HEK293 (cell line): ENCODE data around the gene RFNG.
"Not testable (repeated sequence)": the region's sequence is repeated elsewhere in the genome, so short reads cannot be mapped to it uniquely, and the experiment has no call there.

Experiments used
- CTCF ChIA-PET: fragments of 350-600 bp; formaldehyde crosslinking; extraction: SDS; loops from one replicate; lab custom pipeline; 2021; ENCODE audit warnings: antibody characterized with exemption; lab: Yijun Ruan, JAX
- POLR2A ChIA-PET: fragments of 300-600 bp; formaldehyde crosslinking; extraction: SDS; loops from one replicate; lab custom pipeline; 2020; ENCODE audit warnings: antibody characterized with exemption, inconsistent platforms; lab: Yijun Ruan, JAX
- H3K27ac ChIP-seq: fragments of 200-500 bp; sonication (Bioruptor generic); 2 replicates; pipeline ENCODE4 v1.5.1; 2014; ENCODE audit warnings: low read depth, low read length, control low read depth, inconsistent platforms; ENCODE audit errors: extremely low read depth
- H3K36me3 ChIP-seq, 2 experiments: fragments of 200-500 bp in 1 of 2; sonication (Bioruptor generic) in 1 of 2; 1 replicate in 1 of 2; 2 replicates in 1 of 2; pipeline ENCODE4 v1.5.1; 2014 to 2017; ENCODE audit warnings: inconsistent platforms in 2 of 2, low read length in 2 of 2; ENCODE audit not compliant: control insufficient read depth in 2 of 2, insufficient read depth in 1 of 2
- H3K4me1 ChIP-seq: fragments of 200-500 bp; sonication (Bioruptor generic); 2 replicates; pipeline ENCODE4 v1.5.1; 2014; ENCODE audit warnings: mild to moderate bottlenecking, low read length, inconsistent platforms; ENCODE audit not compliant: control insufficient read depth, insufficient read depth
- H3K4me3 ChIP-seq: 2 replicates; pipeline ENCODE4 v1.5.1; 2011; ENCODE audit warnings: low read depth, mild to moderate bottlenecking, control low read depth, low read length, moderate library complexity
- H3K9me3 ChIP-seq: fragments of 200-500 bp; sonication (Bioruptor generic); 2 replicates; pipeline ENCODE4 v1.5.1; 2014; ENCODE audit warnings: low read depth, low read length, inconsistent platforms; ENCODE audit not compliant: control insufficient read depth, insufficient read depth
- ATF2 ChIP-seq: fragments of 450-650 bp; formaldehyde crosslinking; IDR thresholded peaks from 2 replicates; pipeline ENCODE4 v1.5.1; 2016; ENCODE audit warnings: missing biosample characterization, missing genetic modification characterization, low read depth
- CTCF ChIP-seq: fragments of 450-650 bp; formaldehyde crosslinking; IDR thresholded peaks from 2 replicates; pipeline ENCODE4 v1.5.1; 2016; ENCODE audit warnings: missing biosample characterization, missing genetic modification characterization
- GFI1B ChIP-seq: fragments of 450-650 bp; formaldehyde crosslinking; IDR thresholded peaks from 2 replicates; pipeline ENCODE4 v1.5.1; 2016; ENCODE audit warnings: missing biosample characterization, missing genetic modification characterization
- HOXA7 ChIP-seq: sonication (generic); formaldehyde crosslinking; IDR thresholded peaks from 2 replicates; pipeline ENCODE4 v1.8.1; 2022; ENCODE audit warnings: missing genetic modification reagents, borderline replicate concordance
- PBX3 ChIP-seq: sonication (generic); formaldehyde crosslinking; IDR thresholded peaks from 2 replicates; pipeline ENCODE4 v1.8.1; 2022; ENCODE audit warnings: mild to moderate bottlenecking, moderate library complexity, missing genetic modification reagents
- YY2 ChIP-seq: fragments of 450-650 bp; formaldehyde crosslinking; IDR thresholded peaks from 2 replicates; pipeline ENCODE4 v1.5.1; 2016; ENCODE audit warnings: missing biosample characterization, missing genetic modification characterization
- ZFP3 ChIP-seq: fragments of 450-650 bp; formaldehyde crosslinking; IDR thresholded peaks from 2 replicates; pipeline ENCODE4 v1.5.1; 2016; ENCODE audit warnings: low read depth, missing biosample characterization, missing genetic modification characterization
- ZFP37 ChIP-seq: fragments of 450-650 bp; formaldehyde crosslinking; IDR thresholded peaks from 2 replicates; pipeline ENCODE4 v1.5.1; 2016; ENCODE audit warnings: missing biosample characterization, missing genetic modification characterization
- ZNF121 ChIP-seq: fragments of 450-650 bp; formaldehyde crosslinking; IDR thresholded peaks from 2 replicates; pipeline ENCODE4 v1.5.1; 2016; ENCODE audit warnings: missing biosample characterization, missing genetic modification characterization
- ZNF155 ChIP-seq: fragments of 450-650 bp; formaldehyde crosslinking; IDR thresholded peaks from 2 replicates; pipeline ENCODE4 v1.5.1; 2016; ENCODE audit warnings: missing biosample characterization, missing genetic modification characterization
- ZNF266 ChIP-seq: fragments of 450-650 bp; formaldehyde crosslinking; IDR thresholded peaks from 2 replicates; pipeline ENCODE4 v1.5.1; 2016; ENCODE audit warnings: missing biosample characterization, missing genetic modification characterization, low read depth
- ZNF449 ChIP-seq: fragments of 450-650 bp; formaldehyde crosslinking; IDR thresholded peaks from 2 replicates; pipeline ENCODE4 v1.5.1; 2017; ENCODE audit warnings: missing biosample characterization, mild to moderate bottlenecking, missing genetic modification characterization, moderate library complexity
- ZNF48 ChIP-seq: fragments of 450-650 bp; formaldehyde crosslinking; IDR thresholded peaks from 2 replicates; pipeline ENCODE4 v1.5.1; 2016; ENCODE audit warnings: missing biosample characterization, missing genetic modification characterization
- ZNF600 ChIP-seq: fragments of 450-650 bp; formaldehyde crosslinking; IDR thresholded peaks from 2 replicates; pipeline ENCODE4 v1.5.1; 2016; ENCODE audit warnings: missing biosample characterization, missing genetic modification characterization
- ZNF621 ChIP-seq: fragments of 450-650 bp; formaldehyde crosslinking; IDR thresholded peaks from 2 replicates; pipeline ENCODE4 v1.5.1; 2017; ENCODE audit warnings: missing biosample characterization, missing genetic modification characterization
- TF ChIP-seq, protein P1 (sequence below): fragments of 450-650 bp; formaldehyde crosslinking; IDR thresholded peaks from 2 replicates; pipeline ENCODE4 v1.5.1; 2016; ENCODE audit warnings: missing biosample characterization, missing genetic modification characterization

The RFNG gene

GRCh38 chr17:82039695-82040299, 11.8 kb downstream of the RFNG start:
- Histone ChIP-seq H3K36me3 (peaks cover 0 to 19% of the 10 kb centered on the region in 2 experiments; a peak in 1 of 3 replicates), H3K4me1 (peaks cover 10% of the 10 kb centered on the region), H3K27ac (no peak overlapping the region), H3K4me3 (no peak overlapping the region), H3K9me3 (no peaks in the 10 kb centered on the region)
- CTCF ChIA-PET: interaction anchor here (0.6 to 7.2 kb wide), 3 partner anchors 10 to 114 kb away, joined by 3 to 42 read pairs (median 12); partner anchors contain the start of genes CENPX and LRRC45
- no peak for TF ChIP-seq HOXA7 (CRISPR knock-in tag)
- TF ChIP-seq CTCF (tag by site-specific recombination): no peak
- no peak for TF ChIP-seq YY2
- TF ChIP-seq PBX3 (CRISPR knock-in tag): no peak
- no peak for TF ChIP-seq ZFP3 (tag by site-specific recombination)
- TF ChIP-seq GFI1B (tag by site-specific recombination): no peak
- no peak for TF ChIP-seq ZFP37
- TF ChIP-seq ATF2 (tag by site-specific recombination): no peak
- TF ChIP-seq ZNF621: no peak
- TF ChIP-seq, protein P1, sequence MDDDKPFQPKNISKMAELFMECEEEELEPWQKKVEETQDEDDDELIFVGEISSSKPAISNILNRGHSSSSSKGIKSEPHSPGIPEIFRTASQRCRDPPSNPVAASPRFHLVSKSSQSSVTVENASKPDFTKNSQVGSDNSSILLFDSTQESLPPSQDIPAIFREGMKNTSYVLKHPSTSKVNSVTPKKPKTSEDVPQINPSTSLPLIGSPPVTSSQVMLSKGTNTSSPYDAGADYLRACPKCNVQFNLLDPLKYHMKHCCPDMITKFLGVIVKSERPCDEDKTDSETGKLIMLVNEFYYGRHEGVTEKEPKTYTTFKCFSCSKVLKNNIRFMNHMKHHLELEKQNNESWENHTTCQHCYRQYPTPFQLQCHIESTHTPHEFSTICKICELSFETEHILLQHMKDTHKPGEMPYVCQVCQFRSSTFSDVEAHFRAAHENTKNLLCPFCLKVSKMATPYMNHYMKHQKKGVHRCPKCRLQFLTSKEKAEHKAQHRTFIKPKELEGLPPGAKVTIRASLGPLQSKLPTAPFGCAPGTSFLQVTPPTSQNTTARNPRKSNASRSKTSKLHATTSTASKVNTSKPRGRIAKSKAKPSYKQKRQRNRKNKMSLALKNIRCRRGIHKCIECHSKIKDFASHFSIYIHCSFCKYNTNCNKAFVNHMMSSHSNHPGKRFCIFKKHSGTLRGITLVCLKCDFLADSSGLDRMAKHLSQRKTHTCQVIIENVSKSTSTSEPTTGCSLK (tag by site-specific recombination): no peak
- no peak for TF ChIP-seq ZNF155 (tag by site-specific recombination)
- no peak for TF ChIP-seq ZNF48 (tag by site-specific recombination)
- no peak for TF ChIP-seq ZNF121 (tag by site-specific recombination)
- no peak for TF ChIP-seq ZNF600 (tag by site-specific recombination)
- TF ChIP-seq ZNF449 (tag by site-specific recombination): no peak
- TF ChIP-seq ZNF266 (tag by site-specific recombination): no peak
- POLR2A ChIA-PET: interaction anchor here (0.6 to 2.7 kb wide), 4 partner anchors 16 to 185 kb away, joined by 3 to 96 read pairs (median 6); partner anchors contain the start of genes GPS1 and RFNG

GRCh38 chr17:82038796-82039409, 12.7 kb downstream of the RFNG start:
- H3K4me3 ChIP-seq, H3K9me3 ChIP-seq, H3K27ac ChIP-seq: not testable (repeated sequence)
- Histone ChIP-seq H3K36me3 (peaks cover 0 to 20% of the 10 kb centered on the region in 2 experiments; a peak in 1 of 3 replicates), H3K4me1 (peaks cover 10% of the 10 kb centered on the region)
- POLR2A ChIA-PET: interaction anchor here (2.7 kb wide), 1 partner anchor 17 kb away, joined by 96 read pairs; the partner anchor contains the start of genes GPS1 and RFNG
- CTCF ChIA-PET: interaction anchor here (0.6 to 7.2 kb wide), 5 partner anchors 16 to 159 kb away, joined by 3 to 42 read pairs (median 5); partner anchors contain the start of genes CENPX and LRRC45
